Suprapubic skin (tissue), 4 donors: ENCODE measurements around the gene SNX9. TPM values are rescaled to one million over a fixed set of nuclear protein-coding genes. Genes with fewer than 3 reads are reported as not detected.
A peak's percentile ranks its signal among the peaks of the same experiment; 100 is the strongest.
"Not testable (repeated sequence)": the region's sequence is repeated elsewhere in the genome, so short reads cannot be mapped to it uniquely, and the experiment has no call there.

Experiments
- DNase-seq, 2 donors: peaks; one replicate each; pipeline ENCODE4 v3.0.0-alpha.2; 2019; ENCODE audit warnings: low spot score in 2 of 2
- H3K27ac ChIP-seq: fragments of 200-600 bp; sonication (generic); one replicate; pipeline ENCODE4 v1.5.1; 2019
- H3K27me3 ChIP-seq: fragments of 200-600 bp; sonication (generic); one replicate; pipeline ENCODE4 v1.5.1; 2019
- H3K36me3 ChIP-seq: fragments of 200-600 bp; sonication (generic); one replicate; pipeline ENCODE4 v1.5.1; 2019
- H3K4me1 ChIP-seq: fragments of 200-600 bp; sonication (generic); one replicate; pipeline ENCODE4 v1.5.1; 2019
- H3K4me3 ChIP-seq: fragments of 200-600 bp; sonication (generic); one replicate; pipeline ENCODE4 v1.5.1; 2019; ENCODE audit warnings: mild to moderate bottlenecking
- H3K9me3 ChIP-seq: fragments of 200-600 bp; sonication (generic); one replicate; pipeline ENCODE4 v1.5.1; 2019
- EP300 ChIP-seq: sonication (generic); formaldehyde crosslinking; IDR thresholded peaks from one replicate; pipeline ENCODE4 v1.6.1; 2017; ENCODE audit warnings: antibody characterized with exemption
- POLR2A ChIP-seq, 2 donors: fragments of 450-650 bp; IDR thresholded peaks; one replicate each; pipeline ENCODE4 v1.6.1; 2017; ENCODE audit warnings: antibody characterized with exemption in 2 of 2, mild to moderate bottlenecking in 2 of 2, moderate library complexity in 2 of 2
- POLR2AphosphoS5 ChIP-seq, 3 donors: sonication (generic); formaldehyde crosslinking; IDR thresholded peaks; one replicate each; pipeline ENCODE4 v1.6.1; 2017; ENCODE audit warnings: antibody characterized with exemption in 3 of 3
- WGBS: methylation state at CpG from one replicate; pipeline ENCODE4 v1.1.5; 2018; 5-methylcytosine and 5-hydroxymethylcytosine counted together
- total RNA-seq, 4 donors: library from RNA; depleted of rRNA; stranded (reverse); fragments of >200 nt; gene quantifications; one replicate each; pipeline ENCODE4 v1.1.0, GENCODE V29; 2016
- TF ChIP-seq, protein P1 (sequence below), 2 donors: fragments of 200-600 bp in 1 of 2; fragments of 450-650 bp in 1 of 2; sonication (generic) in 1 of 2; IDR thresholded peaks; one replicate each; pipeline ENCODE4 v1.5.1; 2016 to 2019; ENCODE audit warnings: antibody characterized with exemption in 2 of 2, mild to moderate bottlenecking in 1 of 2, moderate library complexity in 1 of 2

The SNX9 gene
- total RNA-seq, 4 donors from 2014 or later, result 30.4 to 44.2 (median 35.8) TPM

DNA sequence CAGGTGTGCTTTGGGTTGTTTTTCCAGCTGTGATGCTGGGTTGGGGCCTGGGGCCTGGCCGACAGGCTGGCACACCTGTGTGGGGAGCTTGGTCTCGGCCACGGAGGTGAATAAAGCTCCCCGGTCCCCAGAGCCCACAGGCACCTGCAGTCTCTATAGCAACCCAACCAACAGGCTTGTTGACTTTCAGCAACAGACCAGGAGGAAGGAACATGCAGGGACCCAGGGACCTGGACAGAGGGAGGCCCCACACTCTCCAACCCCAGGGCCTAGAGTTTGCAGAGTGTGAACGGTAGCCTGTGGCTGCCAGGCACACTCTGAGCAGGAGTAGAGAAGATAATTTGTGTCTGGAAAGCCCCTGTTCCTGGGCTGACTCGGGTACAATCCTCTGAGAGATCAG is 144.0 kb downstream of the SNX9 start:
- H3K4me1 ChIP-seq, result no peaks in the 10 kb centered on the region
- no peak for TF ChIP-seq POLR2AphosphoS5 (IDR thresholded peaks at IDR 0.05)
- TF ChIP-seq, protein P1, sequence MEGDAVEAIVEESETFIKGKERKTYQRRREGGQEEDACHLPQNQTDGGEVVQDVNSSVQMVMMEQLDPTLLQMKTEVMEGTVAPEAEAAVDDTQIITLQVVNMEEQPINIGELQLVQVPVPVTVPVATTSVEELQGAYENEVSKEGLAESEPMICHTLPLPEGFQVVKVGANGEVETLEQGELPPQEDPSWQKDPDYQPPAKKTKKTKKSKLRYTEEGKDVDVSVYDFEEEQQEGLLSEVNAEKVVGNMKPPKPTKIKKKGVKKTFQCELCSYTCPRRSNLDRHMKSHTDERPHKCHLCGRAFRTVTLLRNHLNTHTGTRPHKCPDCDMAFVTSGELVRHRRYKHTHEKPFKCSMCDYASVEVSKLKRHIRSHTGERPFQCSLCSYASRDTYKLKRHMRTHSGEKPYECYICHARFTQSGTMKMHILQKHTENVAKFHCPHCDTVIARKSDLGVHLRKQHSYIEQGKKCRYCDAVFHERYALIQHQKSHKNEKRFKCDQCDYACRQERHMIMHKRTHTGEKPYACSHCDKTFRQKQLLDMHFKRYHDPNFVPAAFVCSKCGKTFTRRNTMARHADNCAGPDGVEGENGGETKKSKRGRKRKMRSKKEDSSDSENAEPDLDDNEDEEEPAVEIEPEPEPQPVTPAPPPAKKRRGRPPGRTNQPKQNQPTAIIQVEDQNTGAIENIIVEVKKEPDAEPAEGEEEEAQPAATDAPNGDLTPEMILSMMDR (IDR thresholded peaks at IDR 0.05), result no peak
- TF ChIP-seq EP300, result no peak
- no peak for TF ChIP-seq POLR2A (IDR thresholded peaks at IDR 0.05)
- H3K9me3 ChIP-seq, result no peaks in the 10 kb centered on the region
- H3K4me3 ChIP-seq, result no peak overlapping the region
- no peaks in the 10 kb centered on the region for H3K27me3 ChIP-seq
- no peak overlapping the region for H3K27ac ChIP-seq
- no peak for DNase-seq
- no peaks in the 10 kb centered on the region for H3K36me3 ChIP-seq
- WGBS, result 14% methylated on average over 1 of the region's 6 CpGs

DNA sequence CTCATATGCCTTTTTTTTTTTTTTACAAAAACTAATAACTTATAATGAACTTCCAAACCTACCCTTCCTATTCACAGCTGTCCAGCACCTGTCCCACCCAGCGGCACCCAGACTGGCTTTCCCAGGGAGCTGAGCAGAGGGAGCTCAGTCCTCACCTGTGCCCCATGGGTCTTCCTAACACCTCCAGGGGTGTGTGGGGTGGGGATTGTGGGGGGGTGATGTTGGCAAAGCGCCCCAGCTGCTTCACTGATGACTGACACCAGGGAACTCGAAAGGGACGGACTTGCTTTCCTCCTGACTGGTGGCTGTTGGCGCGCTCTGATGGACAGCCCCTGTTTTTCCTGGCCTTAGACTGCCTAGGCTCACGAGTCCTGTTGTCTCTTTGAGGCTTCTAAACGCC is 144.4 kb downstream of the SNX9 start:
- H3K27me3 ChIP-seq, result no peaks in the 10 kb centered on the region
- H3K9me3 ChIP-seq, result no peaks in the 10 kb centered on the region
- no peak overlapping the region for H3K27ac ChIP-seq
- 89% methylated on average over 7 of the region's 8 CpGs for WGBS
- H3K4me1 ChIP-seq, result no peaks in the 10 kb centered on the region
- no peak overlapping the region for H3K4me3 ChIP-seq
- DNase-seq, result no peak
- H3K36me3 ChIP-seq, result no peaks in the 10 kb centered on the region
- TF ChIP-seq POLR2A (IDR thresholded peaks at IDR 0.05) (no peak), POLR2AphosphoS5 (IDR thresholded peaks at IDR 0.05) (no peak), EP300 (no peak)
- TF ChIP-seq, protein P1 (IDR thresholded peaks at IDR 0.05), result no peak

DNA sequence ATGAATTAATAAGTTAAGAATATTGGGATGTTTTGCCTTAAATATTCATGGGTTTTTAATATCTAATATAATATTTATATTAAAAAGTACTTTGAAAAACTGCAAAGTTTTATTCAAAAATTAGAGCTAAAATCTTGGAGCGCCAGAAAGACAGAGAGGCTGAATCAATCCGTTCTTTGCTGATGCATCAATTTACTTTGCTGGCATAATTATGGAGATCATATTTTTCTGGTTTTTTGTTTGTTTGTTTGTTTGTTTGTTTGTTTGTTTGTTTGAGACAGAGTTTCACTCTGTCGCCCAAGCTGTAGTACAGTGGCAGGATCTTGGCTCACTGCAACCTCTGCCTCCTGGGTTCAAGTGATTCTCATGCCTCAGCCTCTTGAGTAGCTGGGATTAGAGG is 149.1 kb downstream of the SNX9 start:
- H3K27me3 ChIP-seq, H3K36me3 ChIP-seq, H3K4me3 ChIP-seq, H3K9me3 ChIP-seq, H3K27ac ChIP-seq, H3K4me1 ChIP-seq, DNase-seq: not testable (repeated sequence)
- 89% methylated on average over 3 of the region's 3 CpGs for WGBS

DNA sequence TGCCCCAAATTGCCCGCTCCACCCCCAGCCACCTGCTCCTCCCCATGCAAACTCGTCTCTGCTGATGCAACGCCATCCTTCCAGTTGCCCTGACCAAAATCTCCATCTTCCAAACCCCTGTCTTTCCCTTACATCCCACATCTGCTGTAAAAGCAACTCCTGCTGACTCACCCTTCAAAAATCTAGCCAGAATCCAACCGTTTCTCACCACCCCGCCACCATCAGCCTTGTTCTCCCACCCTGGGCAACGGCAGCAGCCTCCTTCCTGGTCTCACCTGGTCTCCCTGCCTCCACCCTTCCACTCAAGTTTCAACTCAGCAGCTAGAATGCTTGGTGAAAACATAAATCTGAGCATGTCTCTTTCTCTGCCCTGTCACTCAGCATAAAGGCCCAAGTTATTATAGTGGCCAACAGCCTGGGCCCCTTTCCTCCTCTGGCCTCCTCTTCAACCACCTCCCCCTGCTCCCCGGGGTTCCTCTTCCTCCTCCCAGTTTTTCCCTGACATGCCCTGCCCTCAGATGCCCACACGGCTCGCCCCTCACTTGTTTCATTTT is 151.4 kb downstream of the SNX9 start:
- 80% methylated on average over 9 of the region's 9 CpGs for WGBS
- peak in 1 of 2 donors; percentile 52 for DNase-seq

DNA sequence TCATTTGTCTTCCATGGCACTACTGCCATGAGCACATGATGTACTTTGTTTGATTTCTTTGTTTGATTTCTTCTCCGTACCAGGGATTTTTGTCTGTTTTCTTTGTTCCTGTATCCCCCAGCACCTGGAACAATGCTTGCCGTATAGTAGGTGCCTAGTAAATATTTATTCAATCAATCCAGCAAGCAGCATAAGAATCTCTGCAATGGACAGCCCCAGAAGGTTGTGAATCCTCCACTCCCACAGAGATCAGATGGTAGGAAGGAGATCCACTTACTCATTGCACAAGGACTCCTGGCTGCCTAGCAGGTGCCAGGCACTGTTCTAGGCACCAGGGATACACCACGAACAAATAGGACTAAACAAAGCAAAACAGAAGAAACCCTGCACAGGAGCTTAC is 151.9 kb downstream of the SNX9 start:
- Histone ChIP-seq H3K9me3 (no peaks in the 10 kb centered on the region), H3K4me3 (no peak overlapping the region), H3K36me3 (no peaks in the 10 kb centered on the region), H3K4me1 (no peaks in the 10 kb centered on the region), H3K27ac (no peak overlapping the region), H3K27me3 (no peaks in the 10 kb centered on the region)
- WGBS, result 95% methylated on average over 3 of the region's 3 CpGs
- TF ChIP-seq, protein P1 (IDR thresholded peaks at IDR 0.05), result no peak
- TF ChIP-seq EP300 (no peak), POLR2AphosphoS5 (IDR thresholded peaks at IDR 0.05) (no peak), POLR2A (IDR thresholded peaks at IDR 0.05) (no peak)
- DNase-seq, result no peak

More for the DNA sequence above, 151.4 kb downstream of the SNX9 start:
- H3K27me3 ChIP-seq, result no peaks in the 10 kb centered on the region
- no peak for TF ChIP-seq POLR2A (IDR thresholded peaks at IDR 0.05)
- TF ChIP-seq, protein P1 (IDR thresholded peaks at IDR 0.05), result no peak
- TF ChIP-seq POLR2AphosphoS5 (IDR thresholded peaks at IDR 0.05), result no peak
- TF ChIP-seq EP300, result no peak
- no peak overlapping the region for H3K4me3 ChIP-seq
- no peaks in the 10 kb centered on the region for H3K36me3 ChIP-seq
- H3K4me1 ChIP-seq, result no peaks in the 10 kb centered on the region
- no peaks in the 10 kb centered on the region for H3K9me3 ChIP-seq
- no peak overlapping the region for H3K27ac ChIP-seq

DNA sequence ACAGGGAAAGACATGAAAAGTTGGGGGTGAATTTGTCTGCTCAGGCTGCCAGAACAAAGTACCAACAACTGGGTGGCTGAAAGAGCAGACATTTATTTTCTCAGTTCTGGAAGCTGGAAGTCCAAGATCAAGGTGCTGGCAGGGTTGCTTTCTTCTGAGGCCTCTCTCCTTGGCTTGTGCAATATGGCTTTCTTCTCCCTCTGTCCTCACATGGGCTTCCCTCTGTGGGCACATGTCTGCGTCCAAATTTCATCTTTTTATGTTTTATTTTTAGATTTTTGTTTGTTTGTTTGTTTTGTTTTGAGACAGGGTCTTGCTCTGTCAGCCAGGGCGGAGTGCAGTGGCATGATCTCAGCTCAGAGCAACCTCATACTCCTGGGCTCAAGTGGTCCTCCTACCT is 152.4 kb downstream of the SNX9 start:
- TF ChIP-seq POLR2AphosphoS5 (IDR thresholded peaks at IDR 0.05), result no peak
- TF ChIP-seq EP300, result no peak
- no peak for TF ChIP-seq POLR2A (IDR thresholded peaks at IDR 0.05)
- TF ChIP-seq, protein P1 (IDR thresholded peaks at IDR 0.05), result no peak
- H3K9me3 ChIP-seq, result no peaks in the 10 kb centered on the region

More for the DNA sequence above, 152.4 kb downstream of the SNX9 start:
- WGBS, result 100% methylated on average over 2 of the region's 2 CpGs
- Histone ChIP-seq H3K4me3 (no peak overlapping the region), H3K27ac (no peak overlapping the region), H3K36me3 (no peaks in the 10 kb centered on the region), H3K27me3 (no peaks in the 10 kb centered on the region), H3K4me1 (no peaks in the 10 kb centered on the region)
- DNase-seq, result peak in 1 of 2 donors; percentile 31
